Transverse colon (tissue), 3 donors: ENCODE data around the gene LRP5.

Source experiments
- POLR2A ChIP-seq: fragments of 450-650 bp; IDR thresholded peaks from one replicate; pipeline ENCODE4 v1.6.1; 2016; ENCODE audit warnings: antibody characterized with exemption, mild to moderate bottlenecking, moderate library complexity
- TF ChIP-seq, protein P1 (sequence below), 5 experiments: fragments of 200-600 bp in 3 of 5; fragments of 450-650 bp in 2 of 5; sonication (generic) in 3 of 5; IDR thresholded peaks; 1 replicate in 2 of 5; 2 replicates in 3 of 5; pipeline ENCODE4 v1.5.1; 2016 to 2017; ENCODE audit warnings: antibody characterized with exemption in 5 of 5, inconsistent platforms in 3 of 5, mild to moderate bottlenecking in 2 of 5, moderate library complexity in 1 of 5

GRCh38 chr11:68442433-68442832 is 130.0 kb downstream of the LRP5 start:
- TF ChIP-seq, protein P1, sequence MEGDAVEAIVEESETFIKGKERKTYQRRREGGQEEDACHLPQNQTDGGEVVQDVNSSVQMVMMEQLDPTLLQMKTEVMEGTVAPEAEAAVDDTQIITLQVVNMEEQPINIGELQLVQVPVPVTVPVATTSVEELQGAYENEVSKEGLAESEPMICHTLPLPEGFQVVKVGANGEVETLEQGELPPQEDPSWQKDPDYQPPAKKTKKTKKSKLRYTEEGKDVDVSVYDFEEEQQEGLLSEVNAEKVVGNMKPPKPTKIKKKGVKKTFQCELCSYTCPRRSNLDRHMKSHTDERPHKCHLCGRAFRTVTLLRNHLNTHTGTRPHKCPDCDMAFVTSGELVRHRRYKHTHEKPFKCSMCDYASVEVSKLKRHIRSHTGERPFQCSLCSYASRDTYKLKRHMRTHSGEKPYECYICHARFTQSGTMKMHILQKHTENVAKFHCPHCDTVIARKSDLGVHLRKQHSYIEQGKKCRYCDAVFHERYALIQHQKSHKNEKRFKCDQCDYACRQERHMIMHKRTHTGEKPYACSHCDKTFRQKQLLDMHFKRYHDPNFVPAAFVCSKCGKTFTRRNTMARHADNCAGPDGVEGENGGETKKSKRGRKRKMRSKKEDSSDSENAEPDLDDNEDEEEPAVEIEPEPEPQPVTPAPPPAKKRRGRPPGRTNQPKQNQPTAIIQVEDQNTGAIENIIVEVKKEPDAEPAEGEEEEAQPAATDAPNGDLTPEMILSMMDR (IDR thresholded peaks at IDR 0.05), result no peak
- TF ChIP-seq POLR2A, result no peak
